ENCODE data around the gene ADGRL2.

GRCh38 chr1:81907575-81907974 is 106.8 kb downstream of the ADGRL2 start:
- TF ChIP-seq, protein P1, sequence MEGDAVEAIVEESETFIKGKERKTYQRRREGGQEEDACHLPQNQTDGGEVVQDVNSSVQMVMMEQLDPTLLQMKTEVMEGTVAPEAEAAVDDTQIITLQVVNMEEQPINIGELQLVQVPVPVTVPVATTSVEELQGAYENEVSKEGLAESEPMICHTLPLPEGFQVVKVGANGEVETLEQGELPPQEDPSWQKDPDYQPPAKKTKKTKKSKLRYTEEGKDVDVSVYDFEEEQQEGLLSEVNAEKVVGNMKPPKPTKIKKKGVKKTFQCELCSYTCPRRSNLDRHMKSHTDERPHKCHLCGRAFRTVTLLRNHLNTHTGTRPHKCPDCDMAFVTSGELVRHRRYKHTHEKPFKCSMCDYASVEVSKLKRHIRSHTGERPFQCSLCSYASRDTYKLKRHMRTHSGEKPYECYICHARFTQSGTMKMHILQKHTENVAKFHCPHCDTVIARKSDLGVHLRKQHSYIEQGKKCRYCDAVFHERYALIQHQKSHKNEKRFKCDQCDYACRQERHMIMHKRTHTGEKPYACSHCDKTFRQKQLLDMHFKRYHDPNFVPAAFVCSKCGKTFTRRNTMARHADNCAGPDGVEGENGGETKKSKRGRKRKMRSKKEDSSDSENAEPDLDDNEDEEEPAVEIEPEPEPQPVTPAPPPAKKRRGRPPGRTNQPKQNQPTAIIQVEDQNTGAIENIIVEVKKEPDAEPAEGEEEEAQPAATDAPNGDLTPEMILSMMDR (conservative IDR thresholded peaks at IDR 0.05 in 1 of 2, IDR thresholded peaks at IDR 0.05 in 1 of 2; ENCODE audit: extremely low read depth in 1 of 2, insufficient read depth in 1 of 2, low read depth in 1 of 2, low read length in 2 of 2), result no peak
- no peak for TF ChIP-seq EZH2 (IDR thresholded peaks at IDR 0.05; ENCODE audit: borderline replicate concordance, low read length)
